ENCODE measurements around the gene DDX56.

- no peak for TF ChIP-seq POLR2A (IDR thresholded peaks at IDR 0.05)
- TF ChIP-seq, protein P1, sequence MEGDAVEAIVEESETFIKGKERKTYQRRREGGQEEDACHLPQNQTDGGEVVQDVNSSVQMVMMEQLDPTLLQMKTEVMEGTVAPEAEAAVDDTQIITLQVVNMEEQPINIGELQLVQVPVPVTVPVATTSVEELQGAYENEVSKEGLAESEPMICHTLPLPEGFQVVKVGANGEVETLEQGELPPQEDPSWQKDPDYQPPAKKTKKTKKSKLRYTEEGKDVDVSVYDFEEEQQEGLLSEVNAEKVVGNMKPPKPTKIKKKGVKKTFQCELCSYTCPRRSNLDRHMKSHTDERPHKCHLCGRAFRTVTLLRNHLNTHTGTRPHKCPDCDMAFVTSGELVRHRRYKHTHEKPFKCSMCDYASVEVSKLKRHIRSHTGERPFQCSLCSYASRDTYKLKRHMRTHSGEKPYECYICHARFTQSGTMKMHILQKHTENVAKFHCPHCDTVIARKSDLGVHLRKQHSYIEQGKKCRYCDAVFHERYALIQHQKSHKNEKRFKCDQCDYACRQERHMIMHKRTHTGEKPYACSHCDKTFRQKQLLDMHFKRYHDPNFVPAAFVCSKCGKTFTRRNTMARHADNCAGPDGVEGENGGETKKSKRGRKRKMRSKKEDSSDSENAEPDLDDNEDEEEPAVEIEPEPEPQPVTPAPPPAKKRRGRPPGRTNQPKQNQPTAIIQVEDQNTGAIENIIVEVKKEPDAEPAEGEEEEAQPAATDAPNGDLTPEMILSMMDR (IDR thresholded peaks at IDR 0.05): peak; percentile 82 to 97 (median 96)
Measured at GRCh38 chr7:44565097-44565794, 8.5 kb downstream of the DDX56 start.
